ENCODE results near the gene BEST1.

GRCh38 chr11:61912991-61913698 lies 37.0 kb upstream of the BEST1 start:
- no peak for TF ChIP-seq CTCF (IDR thresholded peaks at IDR 0.05 in 2 of 3, conservative IDR thresholded peaks at IDR 0.05 in 1 of 3; ENCODE audit: borderline replicate concordance in 1 of 3, insufficient read depth in 1 of 3, low read depth in 2 of 3, low read length in 2 of 3)
- no peak for TF ChIP-seq POLR2A (IDR thresholded peaks at IDR 0.05; ENCODE audit: borderline replicate concordance, extremely low read depth, insufficient read depth, insufficient read length)
- no peak for TF ChIP-seq EZH2phosphoT487 (IDR thresholded peaks at IDR 0.05; ENCODE audit: borderline replicate concordance)

Data from HCT116 (cell line).